Right lobe of liver (tissue), 6 donors: ENCODE data around the gene NSUN3. TPM values are rescaled to one million over a fixed set of nuclear protein-coding genes. Genes with fewer than 3 reads are reported as not detected.
A peak's percentile ranks its signal among the peaks of the same experiment; 100 is the strongest.

Experiments used
- ATAC-seq, 4 donors: fragments of 200-7000 bp; cut with Tn5 transposase; one replicate each; pipeline ENCODE4 v1.9.1; 2020; ENCODE audit warnings: mild to moderate bottlenecking in 4 of 4, moderate library complexity in 4 of 4
- DNase-seq, 3 donors: peaks; one replicate each; pipeline ENCODE4 v3.0.0-alpha.2; 2020
- H3K27ac ChIP-seq, 3 donors: fragments of 200-600 bp; one replicate each; pipeline ENCODE4 v1.8.0; 2022
- H3K27me3 ChIP-seq, 2 donors: fragments of 200-600 bp; one replicate each; pipeline ENCODE4 v1.8.0; 2022
- H3K36me3 ChIP-seq, 4 donors: fragments of 200-600 bp; sonication (generic) in 1 of 4; one replicate each; pipeline versions ENCODE4 v1.5.1 to v1.8.0; 2017 to 2022; ENCODE audit warnings: control low read depth in 1 of 4
- H3K4me1 ChIP-seq, 4 donors: fragments of 200-600 bp; sonication (generic) in 1 of 4; one replicate each; pipeline versions ENCODE4 v1.5.1 to v1.8.0; 2017 to 2022; ENCODE audit warnings: control low read depth in 1 of 4
- H3K4me3 ChIP-seq, 3 donors: fragments of 200-600 bp; one replicate each; pipeline ENCODE4 v1.8.0; 2022
- H3K9me3 ChIP-seq, 4 donors: fragments of 200-600 bp; sonication (generic) in 1 of 4; one replicate each; pipeline versions ENCODE4 v1.5.1 to v1.8.0; 2017 to 2022; ENCODE audit warnings: control low read depth in 1 of 4
- POLR2A ChIP-seq: fragments of 450-650 bp; IDR thresholded peaks from one replicate; pipeline ENCODE4 v1.6.1; 2017; ENCODE audit warnings: antibody characterized with exemption, mild to moderate bottlenecking
- WGBS: methylation state at CpG from one replicate; pipeline ENCODE4 v1.1.6; 2018; ENCODE audit warnings: low coverage, low lambda C conversion rate; ENCODE audit not compliant: insufficient coverage; ENCODE audit errors: missing lambda C conversion rate; 5-methylcytosine and 5-hydroxymethylcytosine counted together
- intact Hi-C, 2 donors: fragments of 100-400 bp; cut with DNase I; formaldehyde crosslinking; loops; one replicate each; pipeline versions ENCODE4 v1.11.2 to v1.14.1; 2022
- total RNA-seq, 6 experiments: library from RNA; depleted of rRNA in 2 of 6; stranded (reverse); fragments of >200 nt in 2 of 6; fragmentation: NEBNext Ultra II Directional in 3 of 6; extraction: Animal tissue kit (Norgen Biotek cat#: 25700) in 3 of 6; gene quantifications; one replicate each; pipeline versions ENCODE4 v1.1.0 to v1.2.4, GENCODE V29; 2016 to 2023
- TF ChIP-seq, protein P1 (sequence below), 4 donors: fragments of 200-600 bp in 3 of 4; fragments of 450-650 bp in 1 of 4; IDR thresholded peaks; one replicate each; pipeline versions ENCODE4 v1.5.1 to v1.8.0; 2016 to 2022; ENCODE audit warnings: antibody characterized with exemption in 4 of 4, mild to moderate bottlenecking in 2 of 4
- donor health status: DM: no; HTN: yes; CAD: no.
- donor health status: DM: no; HTN: no; CAD: no.
- donor health status: DM: no; HTN: no; CAD: no.
- donor health status: DM: no; HTN: yes; CAD: no.
- donor health status: DM: no; HTN: yes; CAD: no.

NSUN3 gene
- total RNA-seq, 6 experiments from 2014 or later = 4.9 to 6.2 (median 5.6) TPM

- intact Hi-C loops = no loop called here
- no peaks in the 10 kb centered on the region for H3K9me3 ChIP-seq
- no peaks in the 10 kb centered on the region for H3K4me1 ChIP-seq
- no peaks in the 10 kb centered on the region for H3K36me3 ChIP-seq
- TF ChIP-seq POLR2A = no peak
- TF ChIP-seq, protein P1, sequence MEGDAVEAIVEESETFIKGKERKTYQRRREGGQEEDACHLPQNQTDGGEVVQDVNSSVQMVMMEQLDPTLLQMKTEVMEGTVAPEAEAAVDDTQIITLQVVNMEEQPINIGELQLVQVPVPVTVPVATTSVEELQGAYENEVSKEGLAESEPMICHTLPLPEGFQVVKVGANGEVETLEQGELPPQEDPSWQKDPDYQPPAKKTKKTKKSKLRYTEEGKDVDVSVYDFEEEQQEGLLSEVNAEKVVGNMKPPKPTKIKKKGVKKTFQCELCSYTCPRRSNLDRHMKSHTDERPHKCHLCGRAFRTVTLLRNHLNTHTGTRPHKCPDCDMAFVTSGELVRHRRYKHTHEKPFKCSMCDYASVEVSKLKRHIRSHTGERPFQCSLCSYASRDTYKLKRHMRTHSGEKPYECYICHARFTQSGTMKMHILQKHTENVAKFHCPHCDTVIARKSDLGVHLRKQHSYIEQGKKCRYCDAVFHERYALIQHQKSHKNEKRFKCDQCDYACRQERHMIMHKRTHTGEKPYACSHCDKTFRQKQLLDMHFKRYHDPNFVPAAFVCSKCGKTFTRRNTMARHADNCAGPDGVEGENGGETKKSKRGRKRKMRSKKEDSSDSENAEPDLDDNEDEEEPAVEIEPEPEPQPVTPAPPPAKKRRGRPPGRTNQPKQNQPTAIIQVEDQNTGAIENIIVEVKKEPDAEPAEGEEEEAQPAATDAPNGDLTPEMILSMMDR (IDR thresholded peaks at IDR 0.05) = no peak
- H3K27me3 ChIP-seq = no peaks in the 10 kb centered on the region
- DNase-seq (no peak), ATAC-seq (peak in 2 of 4 donors; percentile 51 to 60)
- 53% methylated on average over 4 of the region's 4 CpGs for WGBS
- no peak overlapping the region for H3K27ac ChIP-seq
- no peak overlapping the region for H3K4me3 ChIP-seq
These were observed 20.4 kb downstream of the NSUN3 start for GRCh38 chr3:94083261-94083660.

- Histone ChIP-seq H3K4me1 (no peaks in the 10 kb centered on the region), H3K27me3 (no peaks in the 10 kb centered on the region), H3K4me3 (no peak overlapping the region), H3K9me3 (no peaks in the 10 kb centered on the region), H3K27ac (no peak overlapping the region), H3K36me3 (no peaks in the 10 kb centered on the region)
- no peak for TF ChIP-seq POLR2A
- TF ChIP-seq, protein P1 (IDR thresholded peaks at IDR 0.05) = no peak
- 100% methylated on average over 1 of the region's 1 CpG for WGBS
- DNase-seq = no peak
- intact Hi-C loops = no loop called here
- ATAC-seq = no peak
These were observed 26.3 kb downstream of the NSUN3 start for GRCh38 chr3:94089126-94089525.

DNA sequence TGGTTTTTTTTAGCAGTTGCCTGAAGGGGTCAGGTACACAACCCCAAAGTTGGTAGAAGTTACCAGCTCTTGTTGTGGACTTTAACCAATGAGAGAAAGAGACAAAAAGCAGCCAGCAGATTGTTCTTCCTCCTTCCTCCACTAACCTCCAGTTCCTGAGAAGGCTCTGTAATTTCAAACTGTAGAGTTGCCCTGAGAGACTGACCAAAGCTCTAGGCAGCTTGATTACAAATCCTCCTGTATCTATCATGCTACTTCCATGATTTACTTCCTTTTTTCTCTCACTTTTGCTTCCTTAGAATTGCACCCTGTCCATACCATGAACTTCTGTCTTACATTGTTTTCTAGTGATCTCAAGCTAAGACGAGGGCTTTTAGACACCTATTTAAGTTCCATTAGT is 29.2 kb downstream of the NSUN3 start:
- peaks cover 0 to 7% (median 0%) of the 10 kb centered on the region in 4 donors for H3K36me3 ChIP-seq
- TF ChIP-seq, protein P1 (IDR thresholded peaks at IDR 0.05) = no peak
- no peak for TF ChIP-seq POLR2A
- no peaks in the 10 kb centered on the region for H3K4me1 ChIP-seq
- no peaks in the 10 kb centered on the region for H3K9me3 ChIP-seq
- 85% methylated on average over 1 of the region's 1 CpG for WGBS
- H3K4me3 ChIP-seq = no peak overlapping the region
- DNase-seq (no peak), ATAC-seq (no peak)
- intact Hi-C loops = no loop called here
- H3K27ac ChIP-seq = no peak overlapping the region
- H3K27me3 ChIP-seq = no peaks in the 10 kb centered on the region

DNA sequence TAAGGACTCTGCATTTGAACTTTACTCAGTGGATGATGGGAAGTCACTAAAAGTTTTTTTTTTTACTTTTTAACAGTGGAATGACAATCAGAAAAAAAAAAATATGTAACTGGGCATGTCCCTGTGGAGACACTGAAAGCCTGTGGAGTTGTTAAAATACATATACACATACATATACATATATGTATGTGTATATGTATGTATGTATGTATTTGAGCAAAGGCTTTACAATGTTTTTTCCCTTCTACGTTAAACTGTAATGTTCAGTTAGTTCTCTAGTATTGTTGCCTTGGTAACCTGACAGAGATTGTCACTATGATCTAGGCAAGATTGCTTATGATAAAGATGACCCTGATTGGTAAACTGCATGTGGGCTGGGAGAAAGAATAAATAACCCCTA is 30.3 kb downstream of the NSUN3 start:
- TF ChIP-seq POLR2A = no peak
- TF ChIP-seq, protein P1 (IDR thresholded peaks at IDR 0.05) = no peak
- Histone ChIP-seq H3K4me1 (no peaks in the 10 kb centered on the region), H3K9me3 (no peaks in the 10 kb centered on the region), H3K27ac (no peak overlapping the region), H3K36me3 (peaks cover 0 to 7% (median 0%) of the 10 kb centered on the region in 4 donors), H3K4me3 (no peak overlapping the region), H3K27me3 (no peaks in the 10 kb centered on the region)
- 94% methylated on average over 1 of the region's 1 CpG for whole genome bisulfite sequencing
- intact Hi-C loops = no loop called here
- ATAC-seq (no peak), DNase-seq (no peak)

GRCh38 chr3:94095111-94095510 is 32.2 kb downstream of the NSUN3 start:
- TF ChIP-seq, protein P1 (IDR thresholded peaks at IDR 0.05) = no peak
- TF ChIP-seq POLR2A = no peak
- ATAC-seq (no peak), DNase-seq (no peak)
- Histone ChIP-seq H3K4me3 (no peak overlapping the region), H3K9me3 (no peaks in the 10 kb centered on the region), H3K27ac (no peak overlapping the region), H3K27me3 (no peaks in the 10 kb centered on the region), H3K4me1 (no peaks in the 10 kb centered on the region), H3K36me3 (peaks cover 0 to 7% (median 0%) of the 10 kb centered on the region in 4 donors)
- WGBS = 100% methylated on average over 1 of the region's 2 CpGs
- intact Hi-C loops = no loop called here
